Pancreas (tissue), 10 donors: ENCODE results near the gene C8A. TPM values are rescaled to one million over a fixed set of nuclear protein-coding genes. Genes with fewer than 3 reads are reported as not detected.

Experiments
- ATAC-seq, 4 donors: fragments of 200-7000 bp; cut with Tn5 transposase; one replicate each; pipeline versions ENCODE4 v1.8.0 to v1.9.1; 2020; ENCODE audit warnings: mild to moderate bottlenecking in 4 of 4, moderate library complexity in 4 of 4
- DNase-seq, 6 donors: peaks; one replicate each; pipeline ENCODE4 v3.0.0-alpha.2; 2020
- FAIRE-seq: peaks from 2 replicates; lab custom pipeline; 2012; peaks lifted over from hg19 to GRCh38; lab: Jason Lieb, UNC
- H3K27ac ChIP-seq, 4 donors: fragments of 200-600 bp; sonication (generic); 1 replicate in 3 of 4; 2 replicates in 1 of 4; pipeline versions ENCODE4 v1.5.0 to v1.8.0; 2020
- H3K27me3 ChIP-seq, 4 donors: fragments of 200-600 bp; one replicate each; pipeline ENCODE4 v1.8.0; 2021
- H3K36me3 ChIP-seq, 3 donors: fragments of 200-600 bp; sonication (generic) in 1 of 3; one replicate each; pipeline versions ENCODE4 v1.5.0 to v1.8.0; 2020 to 2021
- H3K4me1 ChIP-seq, 3 donors: fragments of 200-600 bp; one replicate each; pipeline ENCODE4 v1.8.0; 2021
- H3K4me3 ChIP-seq, 4 donors: fragments of 200-600 bp; sonication (generic) in 2 of 4; one replicate each; pipeline versions ENCODE4 v1.5.0 to v1.8.0; 2020 to 2021
- H3K9me3 ChIP-seq, 4 donors: fragments of 200-600 bp; one replicate each; pipeline ENCODE4 v1.8.0; 2021
- CTCF ChIP-seq, 4 donors: fragments of 200-600 bp; sonication (generic) in 3 of 4; IDR thresholded peaks; one replicate each; pipeline versions ENCODE4 v1.5.0 to v1.8.0; 2021; ENCODE audit warnings: antibody characterized with exemption in 4 of 4
- WGBS, 2 donors: extraction: QIAGEN DNeasy Blood & Tissue Kit; methylation state at CpG; one replicate each; pipeline ENCODE4 v1.1.7; 2013; 5-methylcytosine and 5-hydroxymethylcytosine counted together
- intact Hi-C, 3 donors: fragments of 100-400 bp; cut with DNase I; formaldehyde crosslinking; loops; one replicate each; pipeline versions ENCODE4 v1.11.1 to v1.14.2; 2022
- polyA plus RNA-seq, 2 donors: library from polyadenylated mRNA; stranded (reverse); fragments of 200-250 nt; gene quantifications; one replicate each; pipeline ENCODE4 v1.2.3, GENCODE V29; 2013
- total RNA-seq, 6 donors: library from RNA; stranded (reverse); fragmentation: NEBNext Ultra II Directional in 4 of 6; extraction: Animal tissue kit (Norgen Biotek cat#: 25700) in 4 of 6; gene quantifications; one replicate each; pipeline versions ENCODE4 v1.2.1 to v1.2.4, GENCODE V29; 2021 to 2023
- donor health status: healthy with polysubstance abuse.
- donor health status: DM: no; HTN: no; CAD: no; lungs with moderate emphysema.
- donor health status: DM: no; HTN: no; CAD: no.
- donor health status: control.
- donor health status: control.
- donor health status: Bipolar disorder and iron deficiency.
- donor health status: DM: yes; HTN: yes; CAD: no.
- donor health status: DM: no; HTN: no; CAD: no.
- donor health status: DM: no; HTN: no; CAD: no.
- donor health status: DM: yes; HTN: yes; CAD: no.

The C8A gene
- total and polyA plus RNA-seq, 8 donors = 0.08 to 0.38 (median 0.11) TPM; not detected in 4

- no peaks in the 10 kb centered on the region for H3K36me3 ChIP-seq
- H3K27ac ChIP-seq = no peak overlapping the region
- no peaks in the 10 kb centered on the region for H3K9me3 ChIP-seq
- 90 to 100% methylated on average over 1 of the region's 1 CpG for WGBS, 2 donors
- intact Hi-C loops = no loop called here
- ATAC-seq (no peak), DNase-seq (no peak), FAIRE-seq (no peak)
- no peak for TF ChIP-seq CTCF (IDR thresholded peaks at IDR 0.05)
- H3K27me3 ChIP-seq = no peaks in the 10 kb centered on the region
- H3K4me3 ChIP-seq = no peak overlapping the region
- no peaks in the 10 kb centered on the region for H3K4me1 ChIP-seq
Observed at GRCh38 chr1:56954664-56955063, 100.1 kb downstream of the C8A start.

GRCh38 chr1:56957931-56958330 is 103.3 kb downstream of the C8A start:
- TF ChIP-seq CTCF (IDR thresholded peaks at IDR 0.05) = no peak
- Histone ChIP-seq H3K27ac (no peak overlapping the region), H3K4me1 (no peaks in the 10 kb centered on the region), H3K36me3 (no peaks in the 10 kb centered on the region), H3K9me3 (no peaks in the 10 kb centered on the region), H3K27me3 (no peaks in the 10 kb centered on the region), H3K4me3 (no peak overlapping the region)
- no peak for ATAC-seq
- 48 to 55% methylated on average over 3 of the region's 3 CpGs for WGBS, 2 donors
- no peak for FAIRE-seq
- DNase-seq = no peak
- intact Hi-C loops = no loop called here

GRCh38 chr1:56958526-56958925 is 103.9 kb downstream of the C8A start:
- Histone ChIP-seq H3K27ac (no peak overlapping the region), H3K4me1 (no peaks in the 10 kb centered on the region), H3K36me3 (no peaks in the 10 kb centered on the region), H3K4me3 (no peak overlapping the region), H3K27me3 (no peaks in the 10 kb centered on the region), H3K9me3 (no peaks in the 10 kb centered on the region)
- TF ChIP-seq CTCF (IDR thresholded peaks at IDR 0.05) = no peak
- DNase-seq = no peak
- ATAC-seq = no peak
- intact Hi-C loops = no loop called here
- FAIRE-seq = no peak
- WGBS, 2 donors = 81 to 96% methylated on average over 2 of the region's 2 CpGs

- Histone ChIP-seq H3K9me3 (no peaks in the 10 kb centered on the region), H3K4me1 (peaks cover 0 to 4% (median 0%) of the 10 kb centered on the region in 3 donors), H3K36me3 (no peaks in the 10 kb centered on the region), H3K4me3 (no peak overlapping the region), H3K27ac (no peak overlapping the region), H3K27me3 (no peaks in the 10 kb centered on the region)
- FAIRE-seq (no peak), DNase-seq (no peak), ATAC-seq (no peak)
- 82 to 84% methylated on average over 10 of the region's 10 CpGs for WGBS, 2 donors
- intact Hi-C loops = no loop called here
- no peak for TF ChIP-seq CTCF (IDR thresholded peaks at IDR 0.05)
Observed at GRCh38 chr1:56961426-56961825, 106.8 kb downstream of the C8A start.

- WGBS, 2 donors = 73 to 74% methylated on average over 4 of the region's 4 CpGs
- Histone ChIP-seq H3K27ac (no peak overlapping the region), H3K9me3 (no peaks in the 10 kb centered on the region), H3K36me3 (no peaks in the 10 kb centered on the region), H3K4me3 (no peak overlapping the region), H3K27me3 (no peaks in the 10 kb centered on the region), H3K4me1 (peaks cover 0 to 10% (median 0%) of the 10 kb centered on the region in 3 donors)
- FAIRE-seq = no peak
- DNase-seq = no peak
- no peak for ATAC-seq
- intact Hi-C loops = no loop called here
- TF ChIP-seq CTCF (IDR thresholded peaks at IDR 0.05) = no peak
Observed at GRCh38 chr1:56963667-56964066, 109.1 kb downstream of the C8A start.
